Medulla oblongata (tissue), 1 donor: ENCODE data around the gene CLEC9A.

Source experiments
- DNase-seq: peaks from one replicate; pipeline ENCODE4 v3.0.0-alpha.2; 2015; ENCODE audit errors: extremely low spot score

The CLEC9A gene

DNA sequence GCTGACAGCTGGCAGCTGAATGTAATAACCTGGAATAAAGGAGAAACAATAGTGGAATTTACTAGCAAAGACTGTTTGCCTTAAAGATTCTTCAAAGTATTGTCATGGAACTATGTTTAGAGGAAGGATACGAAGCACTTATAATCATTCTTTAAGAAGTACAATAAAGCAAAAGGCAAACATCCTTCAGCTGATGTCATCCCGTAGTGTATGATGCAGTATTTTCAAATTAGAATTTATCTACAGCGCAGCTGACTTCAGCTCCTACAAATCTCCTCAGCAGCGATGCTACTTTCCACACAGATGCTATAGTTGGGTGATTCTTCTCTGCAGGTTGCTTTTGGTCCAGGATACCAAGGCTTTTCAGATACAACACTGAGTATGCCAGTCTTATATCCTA, 36.8 kb downstream of the CLEC9A start:
- no peak for DNase-seq

DNA sequence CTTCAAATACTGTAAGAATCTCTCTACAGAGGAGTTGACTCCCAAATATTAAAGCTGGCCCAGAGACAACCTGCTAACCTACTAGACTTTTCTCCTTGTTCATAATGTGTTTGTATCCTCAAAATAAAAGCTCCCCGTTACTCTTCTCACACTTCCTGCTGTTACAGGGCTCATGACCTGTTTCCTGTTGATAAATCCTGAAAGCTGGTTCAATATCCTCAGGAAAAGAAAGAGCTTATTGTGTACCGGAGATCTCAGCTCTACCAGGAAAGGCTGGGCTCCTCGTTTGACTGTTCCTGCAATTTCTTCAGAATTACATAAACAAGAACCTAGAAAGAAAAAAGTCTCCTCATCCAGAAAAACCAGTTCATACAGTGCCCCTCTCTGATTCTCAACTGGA, 37.5 kb downstream of the CLEC9A start:
- DNase-seq = peak; percentile 28

DNA sequence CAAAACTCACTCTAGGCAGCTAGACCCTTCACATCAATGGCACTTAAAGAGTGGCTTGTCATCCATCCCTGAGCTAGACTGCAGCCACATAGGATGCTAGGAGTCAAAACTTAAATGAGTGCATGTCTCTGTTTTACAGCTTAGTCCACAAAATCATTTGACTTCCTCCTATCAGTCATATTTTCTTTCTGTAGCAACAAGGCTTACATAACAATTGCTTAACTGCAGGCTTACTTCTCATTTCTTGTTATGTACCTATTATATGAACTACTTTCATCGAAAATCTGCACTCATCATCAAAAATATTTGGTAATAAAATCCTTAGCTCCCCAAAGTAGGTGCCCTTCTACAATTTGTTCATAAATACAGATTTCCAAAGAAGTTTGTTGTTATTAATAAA, 38.2 kb downstream of the CLEC9A start:
- peak; percentile 61 for DNase-seq

DNA sequence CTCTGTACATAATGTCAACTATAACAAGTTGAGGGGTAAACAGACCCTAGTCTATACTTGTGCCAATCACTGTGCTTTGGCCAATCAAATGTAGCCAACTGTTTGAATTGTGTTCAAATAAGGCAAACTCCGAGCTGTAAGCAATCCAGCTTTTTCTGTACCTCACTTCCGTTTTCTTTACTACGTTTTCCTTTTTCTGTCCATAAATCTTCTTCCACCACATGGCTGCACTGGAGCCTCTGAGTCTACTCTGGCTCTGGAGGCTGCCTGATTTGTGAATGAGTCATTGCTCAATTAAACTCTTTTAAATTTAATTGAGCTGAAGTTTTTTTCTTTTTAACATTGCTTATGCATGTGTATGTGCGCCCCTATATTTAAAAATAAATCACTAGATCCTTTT, 38.6 kb downstream of the CLEC9A start:
- DNase-seq = peak; percentile 38

DNA sequence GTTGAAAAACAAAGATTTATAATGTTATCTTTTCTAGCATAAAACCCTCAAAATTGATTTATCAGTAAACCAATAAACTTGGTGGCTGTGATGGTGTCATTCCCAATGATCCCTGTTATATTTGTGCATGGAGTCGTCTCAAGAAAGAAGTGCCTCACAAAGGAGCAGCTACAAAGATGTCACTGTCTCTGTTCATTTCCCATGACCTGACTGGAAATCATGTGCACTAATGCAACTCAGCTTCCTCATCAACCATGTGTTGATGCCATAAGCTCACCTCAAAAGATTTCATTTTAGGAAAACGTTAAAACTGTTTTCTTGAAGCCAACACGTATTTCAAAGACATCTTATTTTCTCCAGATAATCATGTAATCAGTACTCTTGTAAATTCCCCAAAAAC, 39.5 kb downstream of the CLEC9A start:
- no peak for DNase-seq

DNA sequence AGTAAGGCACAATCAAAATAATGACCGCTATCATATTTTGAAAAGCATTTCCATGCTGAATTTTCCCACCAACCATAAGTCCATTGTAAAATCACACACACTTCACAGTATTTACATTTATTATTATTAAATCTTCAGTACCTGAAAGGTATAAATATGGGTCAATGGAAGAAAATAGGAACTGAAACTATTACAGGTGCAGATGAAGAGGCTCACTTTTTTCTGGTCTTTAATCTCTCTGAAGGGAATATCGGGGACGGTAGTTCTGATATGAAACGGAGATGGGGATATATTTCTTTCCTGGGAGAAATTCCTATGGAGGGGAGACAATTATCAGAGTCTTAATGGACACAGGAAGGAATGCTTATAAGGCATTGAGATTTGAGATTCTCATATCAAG, 39.9 kb downstream of the CLEC9A start:
- DNase-seq = no peak

DNA sequence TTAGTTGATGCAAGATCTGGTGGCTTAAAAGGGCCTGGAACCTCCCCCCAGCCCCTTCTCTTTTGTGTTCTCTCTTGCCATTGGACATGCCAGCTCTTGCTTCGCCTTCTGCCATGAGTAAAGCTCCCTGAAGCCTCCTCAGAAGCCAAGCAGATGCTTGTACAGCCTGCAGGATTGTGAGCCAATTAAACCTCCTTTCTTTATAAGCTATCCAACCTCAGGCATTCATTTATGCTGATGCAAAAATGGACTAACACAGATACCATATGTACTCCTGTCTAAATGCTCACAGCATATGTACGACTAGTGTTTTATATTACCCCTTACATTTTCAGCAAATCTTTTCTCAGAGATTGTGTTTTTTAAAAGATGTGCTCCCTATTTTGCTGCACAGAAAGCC, 41.6 kb downstream of the CLEC9A start:
- DNase-seq = no peak

DNA sequence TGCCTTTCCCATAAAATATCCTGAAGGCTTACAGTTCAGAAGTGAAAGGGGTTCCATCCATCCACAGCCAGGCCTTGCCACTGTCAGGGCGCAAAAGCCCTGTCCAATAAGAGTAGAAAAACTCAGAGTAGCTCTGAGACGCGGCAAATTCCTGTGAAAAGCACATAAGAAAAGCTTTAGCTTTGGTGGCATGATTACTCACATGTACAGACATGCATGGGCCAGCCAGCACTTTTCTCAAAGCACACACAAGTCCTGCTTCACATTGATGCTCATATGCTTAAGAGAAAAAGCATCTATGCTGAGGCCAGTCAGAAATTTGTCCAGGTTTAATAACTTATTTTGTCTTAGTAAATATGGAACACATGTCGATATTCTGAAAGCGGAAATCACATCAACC, 42.8 kb downstream of the CLEC9A start:
- no peak for DNase-seq

DNA sequence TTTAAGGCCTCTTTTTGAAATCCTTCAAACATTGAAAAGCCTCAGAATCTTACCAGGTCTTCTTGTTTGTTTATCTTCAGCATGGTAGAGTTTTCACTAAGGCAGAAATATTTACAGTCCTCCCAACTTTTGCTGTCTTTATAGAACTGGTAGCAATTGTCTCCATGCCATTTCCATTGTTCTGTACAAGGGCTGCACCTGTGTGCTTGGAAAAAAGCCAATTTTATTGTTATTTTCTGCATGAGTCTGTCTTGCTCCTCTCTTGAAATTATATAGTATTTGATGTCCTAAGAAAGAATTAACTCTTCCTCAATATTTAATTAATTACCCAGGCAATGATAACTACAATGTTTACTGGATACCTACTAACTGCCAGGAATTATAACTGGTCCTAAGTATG, 45.0 kb downstream of the CLEC9A start:
- no peak for DNase-seq

DNA sequence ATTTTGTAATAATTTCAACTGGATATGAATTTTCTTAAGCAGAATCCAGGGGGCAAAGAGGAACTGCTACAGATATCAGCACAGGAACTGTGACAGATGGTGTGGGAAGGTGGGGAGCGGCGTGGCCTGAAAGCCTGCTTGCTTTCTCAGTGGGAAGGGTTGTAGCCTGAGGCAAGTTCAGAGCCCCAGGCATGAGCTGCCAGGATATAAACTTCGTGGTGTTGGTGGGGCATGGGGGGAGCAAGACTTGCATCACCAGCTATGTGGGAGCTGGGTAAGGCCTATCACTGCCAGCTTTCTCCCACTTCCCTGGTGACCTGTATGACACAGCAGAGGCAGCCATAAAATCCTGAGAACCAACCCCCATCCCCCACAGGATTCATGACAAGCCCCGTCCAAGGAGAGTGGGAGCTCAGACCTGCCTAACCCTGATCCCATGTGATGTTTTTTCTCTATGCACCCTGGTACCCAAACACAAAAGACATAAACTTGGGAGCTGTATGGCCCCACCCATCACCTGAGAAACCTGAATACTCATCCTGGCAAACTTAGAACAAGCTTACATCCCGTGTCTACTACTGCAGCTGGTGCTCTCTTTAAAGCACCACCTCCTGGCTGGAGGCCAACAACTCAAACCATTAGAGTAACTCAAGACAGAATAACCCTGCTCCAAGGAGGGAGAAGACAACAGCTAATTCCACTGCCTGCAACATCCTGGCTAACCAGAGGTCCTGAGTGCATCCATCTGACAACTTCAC, 51.8 kb downstream of the CLEC9A start:
- DNase-seq = no peak

DNA sequence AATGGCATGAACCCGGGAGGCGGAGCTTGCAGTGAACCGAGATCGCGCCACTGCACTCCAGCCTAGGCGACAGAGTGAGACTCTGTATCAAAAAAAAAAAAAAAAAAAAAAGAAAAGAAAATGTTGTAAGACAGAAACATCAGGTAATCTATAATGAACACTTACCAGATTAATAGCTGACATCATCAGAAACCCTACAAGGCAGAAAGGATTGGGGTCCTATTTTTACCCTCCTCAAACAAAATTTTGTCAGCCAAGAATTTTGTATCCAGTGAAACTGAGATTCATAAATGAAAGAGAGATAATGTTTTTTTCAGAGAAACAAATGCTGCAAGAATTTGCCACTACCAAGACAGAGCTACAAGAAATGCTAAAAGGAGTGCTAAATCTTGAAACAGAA, 54.3 kb downstream of the CLEC9A start:
- DNase-seq = no peak

DNA sequence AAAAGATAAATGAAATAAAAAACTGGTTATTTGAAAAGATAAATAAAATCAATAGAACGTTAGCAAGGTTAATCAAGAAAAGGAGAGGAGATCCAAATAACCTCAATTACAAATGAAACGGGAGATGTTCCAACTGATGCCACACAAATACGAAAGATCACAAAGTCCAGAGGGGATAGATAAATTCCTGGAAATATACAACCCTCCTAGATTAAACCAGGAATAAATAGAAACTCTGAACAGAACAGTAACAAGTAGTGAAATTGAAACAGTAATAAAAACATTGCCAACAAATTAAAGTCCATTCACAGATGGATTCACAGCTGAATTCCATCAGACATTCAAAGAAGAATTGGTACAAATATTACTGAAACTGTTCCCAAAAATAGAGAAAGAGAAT, 55.9 kb downstream of the CLEC9A start:
- DNase-seq = no peak

DNA sequence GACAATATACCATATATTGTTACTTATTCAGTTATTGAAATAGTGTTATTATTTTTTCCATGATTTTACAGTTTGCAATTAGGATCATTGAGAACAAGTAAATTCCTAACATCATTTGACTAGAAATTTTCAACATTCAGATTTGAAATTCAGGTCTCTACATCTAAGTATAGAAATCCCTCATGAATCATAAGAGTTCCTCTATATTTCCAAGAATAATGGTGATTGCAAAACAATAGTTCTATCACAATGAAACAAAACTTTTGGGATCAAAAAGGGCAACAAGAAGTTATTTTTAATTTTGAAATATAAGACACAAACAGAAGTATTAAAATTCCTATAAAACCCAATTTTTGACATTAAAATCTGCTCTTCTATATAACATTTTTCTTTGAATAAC, 57.5 kb downstream of the CLEC9A start:
- no peak for DNase-seq

DNA sequence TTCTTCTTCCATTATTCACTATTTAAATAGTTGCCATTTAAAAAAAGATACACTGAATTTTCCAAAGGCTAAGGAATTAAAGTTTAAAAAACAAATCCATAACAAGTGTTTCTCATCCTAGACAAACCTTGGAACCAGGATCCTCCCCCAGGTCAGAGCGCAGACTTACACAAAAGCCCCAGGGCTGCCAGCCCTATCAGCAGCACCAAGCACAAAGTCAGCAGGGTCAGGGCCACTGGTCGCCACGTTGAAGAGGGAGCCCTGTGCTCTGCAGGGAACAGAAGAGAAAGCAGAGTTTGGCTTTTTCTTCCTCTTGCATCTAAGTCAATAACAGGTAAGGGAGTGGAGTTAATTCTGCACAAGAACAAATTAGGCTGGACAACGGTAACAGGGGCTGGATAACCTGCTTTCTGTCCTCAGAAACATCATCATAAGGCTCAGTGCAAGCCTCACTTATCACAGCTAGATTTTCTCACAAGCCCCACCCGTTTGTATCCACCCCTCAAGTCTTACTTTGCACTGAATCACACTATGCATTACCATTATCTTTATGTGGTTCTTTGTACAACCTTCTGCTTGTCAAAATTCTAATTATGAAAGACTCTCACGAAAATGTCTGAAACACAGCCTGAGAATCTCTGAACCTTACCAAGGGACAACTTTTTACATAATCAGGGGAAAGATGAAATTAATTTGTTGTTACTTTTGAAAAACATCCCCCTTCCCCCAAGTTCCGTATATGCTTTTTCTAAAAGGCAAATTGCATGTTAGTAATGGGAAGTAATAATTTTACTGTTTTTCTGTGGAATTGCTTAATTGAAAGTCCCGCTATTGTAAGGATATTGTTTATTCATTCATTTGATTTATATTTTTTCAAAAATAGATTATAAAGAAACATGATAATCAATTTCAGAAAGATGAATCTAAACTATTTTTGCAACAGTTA, 58.7 kb downstream of the CLEC9A start:
- no peak for DNase-seq

DNA sequence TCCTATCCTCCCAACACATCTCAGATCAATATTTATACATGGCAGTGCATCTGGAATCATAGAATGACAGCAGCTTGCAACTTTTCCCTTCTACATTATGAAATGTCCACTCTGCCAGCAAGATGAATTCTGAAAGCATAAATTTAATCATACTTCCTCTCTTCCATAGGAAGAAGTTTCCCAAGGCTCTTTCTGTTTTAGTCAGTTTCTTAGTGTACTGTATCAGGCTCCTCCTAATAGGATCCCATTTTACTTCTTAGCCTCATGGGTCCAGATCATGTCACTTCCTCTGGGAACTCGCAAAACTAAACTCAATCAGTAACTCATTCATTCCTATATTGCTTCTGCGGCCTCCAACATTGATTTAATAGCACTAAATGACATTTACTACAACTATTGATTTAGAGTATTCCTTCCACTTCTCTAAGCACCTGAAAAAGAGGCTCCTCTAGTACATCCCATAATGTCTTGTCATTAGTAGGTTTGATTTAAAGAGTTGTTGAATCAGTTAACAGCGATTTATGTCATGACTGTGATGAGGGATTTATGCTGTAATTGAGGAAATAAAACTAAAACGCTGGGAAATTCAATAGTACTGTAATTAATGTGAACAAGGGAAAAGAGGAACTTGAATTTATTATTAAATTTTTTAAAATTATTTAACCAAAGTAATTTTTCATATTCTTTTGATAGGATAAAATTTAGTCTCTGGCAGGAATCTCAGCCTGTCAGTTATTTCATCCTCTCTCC, 64.3 kb downstream of the CLEC9A start:
- DNase-seq = peak; percentile 53

DNA sequence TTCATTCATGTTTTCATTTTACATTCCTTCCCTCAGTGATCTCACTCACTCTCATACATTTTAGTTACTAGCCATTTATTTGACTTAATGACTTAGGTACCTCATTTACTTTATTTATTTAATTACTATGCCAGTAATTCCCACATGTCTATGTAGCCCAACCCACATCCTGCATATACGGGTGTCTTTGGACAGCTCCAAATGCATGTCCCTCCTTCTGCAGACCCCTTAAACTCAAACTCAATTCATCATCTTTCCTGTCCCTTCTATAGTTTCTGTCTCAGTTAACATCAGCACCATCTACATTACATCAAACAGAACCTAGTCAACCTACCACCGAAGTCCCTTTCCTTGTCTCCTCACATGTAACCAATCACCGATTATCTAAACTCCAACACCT, 65.5 kb downstream of the CLEC9A start:
- no peak for DNase-seq

DNA sequence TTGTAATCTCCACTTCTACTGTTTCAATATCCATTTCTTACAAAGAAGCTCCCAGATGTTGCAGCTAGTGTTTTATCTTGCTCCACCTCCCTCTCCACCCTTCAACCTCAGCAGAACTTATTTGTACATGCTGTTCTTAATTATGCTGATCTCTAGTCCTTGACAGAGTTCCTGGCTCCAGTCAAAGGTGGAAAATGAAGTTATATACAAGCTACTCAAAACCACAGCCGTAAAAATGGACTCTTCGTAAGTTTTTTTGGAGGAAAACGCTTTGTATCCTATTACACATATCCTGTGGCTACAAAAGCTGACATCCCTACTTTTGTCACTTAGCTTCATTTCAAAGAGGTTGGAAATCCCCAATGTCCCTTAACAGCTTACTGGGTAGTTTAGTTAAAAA, 67.0 kb downstream of the CLEC9A start:
- no peak for DNase-seq

DNA sequence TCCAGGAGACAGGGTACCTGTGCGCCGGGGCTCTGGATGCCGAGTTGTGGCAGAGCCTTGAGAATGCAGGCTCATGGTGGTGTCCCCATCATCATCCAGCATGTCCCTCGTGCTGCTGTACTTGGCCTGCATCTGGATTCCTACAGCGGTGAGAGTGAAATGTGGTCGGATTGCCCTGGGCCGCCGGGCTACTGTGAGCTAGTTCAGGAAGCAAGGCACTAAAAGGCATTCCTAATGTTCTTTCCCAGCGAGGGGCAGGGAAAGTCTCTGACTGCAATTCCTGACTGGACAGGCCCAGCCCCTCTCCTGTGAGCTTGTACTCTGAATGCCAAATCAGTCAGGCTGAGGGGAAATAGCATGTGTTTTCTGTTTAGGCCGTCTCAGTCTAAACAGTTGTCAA, 68.3 kb downstream of the CLEC9A start, which contains the start of gene CLEC1A:
TSS of gene CLEC1A (minus strand) at position 195 of the 400 bp plus-strand sequence. CDS start at position 132, 63 bp downstream.
- DNase-seq = no peak

DNA sequence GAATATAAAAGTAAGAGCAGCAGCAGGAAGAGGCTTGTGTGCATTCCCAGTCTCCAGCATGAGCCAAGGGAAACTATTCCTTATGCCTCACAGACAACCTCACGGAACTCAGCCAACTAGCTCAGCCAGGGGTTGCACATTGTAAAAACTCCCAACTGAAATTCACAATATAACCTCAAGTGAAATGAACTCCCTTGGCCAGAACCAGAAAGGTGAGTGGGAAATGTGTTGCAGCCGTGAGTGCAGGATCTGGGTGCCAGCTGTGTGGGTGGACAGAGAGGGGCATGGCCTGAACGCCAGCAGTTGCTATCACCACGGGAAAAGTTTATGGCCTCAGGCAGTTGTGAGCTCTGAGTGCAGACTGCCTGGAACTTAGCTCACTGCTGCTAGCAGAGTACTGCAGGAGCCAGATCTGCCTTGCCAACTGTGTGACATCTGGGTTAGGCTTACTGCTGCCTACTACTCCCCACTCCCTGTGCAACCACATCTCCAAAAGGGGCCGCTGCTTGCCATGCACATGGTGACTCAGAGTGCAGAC, 70.6 kb downstream of the CLEC9A start:
- no peak for DNase-seq

DNA sequence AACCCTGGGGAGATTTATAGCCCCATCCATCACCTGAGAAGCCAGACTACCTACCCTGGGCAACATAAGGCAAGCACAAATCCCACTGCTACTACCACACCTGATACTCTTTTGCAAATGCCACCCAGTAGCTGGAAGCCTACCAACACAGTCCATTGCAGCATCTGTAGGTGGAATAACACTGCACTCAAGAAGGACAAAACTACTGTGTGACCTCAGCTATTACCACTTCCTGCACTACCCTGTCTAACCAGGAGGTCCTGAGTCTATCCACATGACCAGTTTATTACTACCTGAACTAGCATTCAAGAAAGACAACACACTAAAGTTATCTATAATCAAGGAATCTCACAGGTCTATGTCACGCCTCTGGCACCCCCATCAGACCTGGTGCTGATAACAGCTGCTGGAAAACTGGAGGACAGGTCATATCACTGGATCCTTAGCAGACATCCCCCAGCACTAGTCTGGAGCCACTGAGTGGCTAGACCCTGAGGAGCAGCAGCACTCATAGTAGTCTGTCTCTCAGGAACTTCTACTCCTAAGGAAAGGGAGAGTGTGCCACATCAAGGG, 71.3 kb downstream of the CLEC9A start:
- no peak for DNase-seq

DNA sequence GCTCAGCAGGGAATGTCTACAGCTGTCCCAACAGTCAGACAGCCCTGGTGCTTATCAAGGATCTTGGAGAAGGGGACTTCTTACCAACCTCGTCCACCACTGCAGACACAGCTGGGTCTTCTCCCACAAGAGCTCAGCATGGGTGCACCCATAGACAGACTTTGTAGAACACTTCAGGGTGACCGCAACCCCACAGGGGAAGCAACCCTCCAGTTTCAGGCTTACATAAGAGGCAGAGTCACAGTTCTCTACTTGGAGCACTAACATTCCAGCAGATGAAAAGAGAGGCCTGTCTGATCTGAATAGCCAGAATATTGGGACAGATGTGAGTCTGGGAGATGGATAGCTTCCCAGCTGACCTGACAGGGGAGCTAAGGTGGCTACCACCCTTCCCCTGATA, 71.8 kb downstream of the CLEC9A start:
- peak; percentile 59 for DNase-seq
